K562 (cell line): Measurements from ENCODE around the gene SHROOM3. TPM values are rescaled to one million over a fixed set of nuclear protein-coding genes. Genes with fewer than 3 reads are reported as not detected.

ENCODE experiments used
- ATAC-seq: fragments of 200-7000 bp; cut with Tn5 transposase; 3 replicates; pipeline ENCODE4 v1.9.1; 2020; ENCODE audit warnings: moderate library complexity
- BruUV-seq: library from RNA; stranded (reverse); fragments of 400-500 nt; replicated peaks from 2 replicates; lab custom pipeline; 2021; lab: Mats Ljungman, UMichigan
- CTCF ChIA-PET: fragments of 300-600 bp; formaldehyde crosslinking; extraction: SDS; loops from one replicate; lab custom pipeline; 2021; ENCODE audit warnings: low intra/inter-chr PET ratio; lab: Yijun Ruan, JAX
- POLR2A ChIA-PET: fragments of 300-600, 350-650 bp; sonication (Branson Sonifier 250); formaldehyde crosslinking; extraction: SDS; loops from one replicate; lab custom pipeline; 2021; ENCODE audit warnings: antibody characterized with exemption, inconsistent platforms; lab: Yijun Ruan, JAX
- DNase-seq, 4 experiments: peaks; one replicate each; pipeline versions ENCODE4 v3.0.0 to v3.0.0-alpha.2; 2011 to 2018; ENCODE audit warnings: low spot score in 3 of 4, mixed read lengths in 3 of 4; ENCODE audit errors: extremely low read depth in 1 of 4
- FAIRE-seq: peaks from 2 replicates; lab custom pipeline; 2011; peaks lifted over from hg19 to GRCh38; lab: Jason Lieb, UNC
- H2AFZ ChIP-seq: 2 replicates; pipeline ENCODE4 v1.6.0; 2011; ENCODE audit warnings: low read depth, low read length, control low read depth, inconsistent platforms
- H3K27ac ChIP-seq: fragments of 200-600 bp; 3 replicates; pipeline ENCODE4 v1.8.0; 2011; ENCODE audit warnings: low read depth, mild to moderate bottlenecking, control low read depth, inconsistent platforms, low read length, moderate library complexity, mixed read lengths; ENCODE audit errors: extremely low read depth
- H3K27me3 ChIP-seq, 2 experiments: fragments of 300-600 bp in 1 of 2; 2 replicates in 1 of 2; 3 replicates in 1 of 2; pipeline versions ENCODE4 v1.6.0 to v1.8.0; 2011; ENCODE audit warnings: inconsistent platforms in 2 of 2, low read length in 2 of 2, mild to moderate bottlenecking in 1 of 2, mixed read lengths in 1 of 2, moderate library complexity in 1 of 2; ENCODE audit not compliant: control insufficient read depth in 2 of 2, insufficient read depth in 2 of 2
- H3K36me3 ChIP-seq: fragments of 300-600 bp; 3 replicates; pipeline ENCODE4 v1.8.0; 2011; ENCODE audit warnings: mild to moderate bottlenecking, low read length, inconsistent platforms; ENCODE audit not compliant: control insufficient read depth, insufficient read depth
- H3K4me1 ChIP-seq, 2 experiments: fragments of 200-600 bp in 1 of 2; replicated peaks in 1 of 2; 2 replicates in 1 of 2; 3 replicates in 1 of 2; pipeline versions ENCODE4 v1.5.1 to v1.8.0; 2011; ENCODE audit warnings: inconsistent platforms in 2 of 2, low read length in 2 of 2, mild to moderate bottlenecking in 1 of 2, mixed read lengths in 1 of 2, moderate library complexity in 1 of 2; ENCODE audit not compliant: control insufficient read depth in 2 of 2, insufficient read depth in 2 of 2
- H3K4me2 ChIP-seq: 2 replicates; pipeline ENCODE4 v1.6.1; 2011; ENCODE audit warnings: low read length, control low read depth, inconsistent platforms, mixed read lengths; ENCODE audit not compliant: insufficient read depth
- H3K4me3 ChIP-seq: fragments of 200-600 bp; sonication (generic), shearing (Covaris generic); 2 replicates; pipeline ENCODE4 v1.5.1; 2016; ENCODE audit warnings: control low read depth, inconsistent platforms
- H3K79me2 ChIP-seq: fragments of 200-600 bp; 3 replicates; pipeline ENCODE4 v1.8.0; 2011; ENCODE audit warnings: low read length, inconsistent platforms; ENCODE audit not compliant: control insufficient read depth, insufficient read depth
- H3K9ac ChIP-seq, 2 experiments: 2 replicates each; pipeline versions ENCODE4 v1.6.0 to v1.6.1; 2011; ENCODE audit warnings: low read depth in 2 of 2, low read length in 2 of 2, control low read depth in 1 of 2, inconsistent platforms in 1 of 2, mild to moderate bottlenecking in 1 of 2, mixed read lengths in 1 of 2; ENCODE audit not compliant: insufficient read depth in 1 of 2
- H3K9me1 ChIP-seq: one replicate; pipeline ENCODE4 v1.6.0; 2011; ENCODE audit warnings: inconsistent platforms, mild to moderate bottlenecking, low read length, moderate library complexity; ENCODE audit not compliant: control insufficient read depth, insufficient read depth
- H3K9me3 ChIP-seq: replicated peaks from 2 replicates; pipeline ENCODE4 v1.5.1; 2011; ENCODE audit warnings: low read depth, low read length, inconsistent platforms; ENCODE audit not compliant: control insufficient read depth, insufficient read depth
- H4K20me1 ChIP-seq: replicated peaks from 2 replicates; pipeline ENCODE4 v1.6.1; 2011; ENCODE audit warnings: low read length, inconsistent platforms, mixed read lengths; ENCODE audit not compliant: control insufficient read depth, insufficient read depth
- CEBPB ChIP-seq: fragments of 450-650 bp; IDR thresholded peaks from 2 replicates; pipeline ENCODE4 v1.6.1; 2016; ENCODE audit warnings: missing genetic modification characterization, missing compliant biosample characterization
- CHD2 ChIP-seq: IDR thresholded peaks from 2 replicates; pipeline ENCODE4 v1.6.1; 2011; ENCODE audit warnings: low read depth, low read length
- EWSR1 ChIP-seq: fragments of 450-650 bp; IDR thresholded peaks from 2 replicates; pipeline ENCODE4 v1.6.1; 2018; ENCODE audit warnings: borderline replicate concordance, mild to moderate bottlenecking, low read depth, moderate library complexity; ENCODE audit not compliant: partially characterized antibody
- FOXJ3 ChIP-seq: sonication (generic); formaldehyde crosslinking; IDR thresholded peaks from 2 replicates; pipeline ENCODE4 v1.4.0; 2020; ENCODE audit warnings: mild to moderate bottlenecking, missing genetic modification reagents
- KDM4B ChIP-seq, 2 experiments: fragments of 450-650 bp in 1 of 2; sonication (generic) in 1 of 2; IDR thresholded peaks; 2 replicates each; pipeline ENCODE4 v1.6.1; 2016 to 2017; ENCODE audit warnings: borderline replicate concordance in 2 of 2, antibody characterized with exemption in 1 of 2, low read depth in 1 of 2, mild to moderate bottlenecking in 1 of 2
- MCM2 ChIP-seq: fragments of 450-650 bp; IDR thresholded peaks from 2 replicates; pipeline ENCODE4 v1.6.1; 2017; ENCODE audit warnings: low read depth, mild to moderate bottlenecking
- PHB ChIP-seq: fragments of 250-450 bp; sonication (Bioruptor Pico); IDR thresholded peaks from 2 replicates; pipeline ENCODE4 v1.5.0; 2021
- PPARD ChIP-seq: fragments of 250-450 bp; sonication (Bioruptor Pico); IDR thresholded peaks from 2 replicates; pipeline ENCODE4 v1.8.0; 2022; ENCODE audit warnings: inconsistent platforms, mild to moderate bottlenecking, moderate library complexity
- SMC3 ChIP-seq: conservative IDR thresholded peaks from 2 replicates; pipeline ENCODE4 v1.6.1; 2011; ENCODE audit warnings: low read depth, low read length, improper control_type of control experiment; ENCODE audit not compliant: insufficient read depth
- STAG1 ChIP-seq: sonication (generic); formaldehyde crosslinking; IDR thresholded peaks from 2 replicates; pipeline ENCODE4 v1.5.0; 2020; ENCODE audit warnings: missing genetic modification reagents, borderline replicate concordance
- TCF7L2 ChIP-seq: fragments of 150-350 bp; IDR thresholded peaks from 2 replicates; pipeline ENCODE4 v1.6.1; 2016; ENCODE audit warnings: low read depth, mild to moderate bottlenecking, low read length, moderate library complexity
- TRIM24 ChIP-seq, 2 experiments: fragments of 450-650 bp; IDR thresholded peaks; 2 replicates each; pipeline ENCODE4 v1.6.1; 2016
- ZNF217 ChIP-seq: sonication (generic); formaldehyde crosslinking; IDR thresholded peaks from 2 replicates; pipeline ENCODE4 v1.8.0; 2022; ENCODE audit warnings: mild to moderate bottlenecking, missing genetic modification reagents
- ZNF408 ChIP-seq: fragments of 250-450 bp; sonication (Bioruptor Pico); IDR thresholded peaks from 2 replicates; pipeline ENCODE4 v1.4.0; 2020; ENCODE audit warnings: low read depth, mild to moderate bottlenecking, moderate library complexity
- WGBS: fragments of 100-300 bp; shearing (Covaris generic); methylation state at CpG from one replicate; pipeline ENCODE4 v1.1.6; 2016; ENCODE audit warnings: low coverage, mixed read lengths; ENCODE audit not compliant: insufficient coverage; ENCODE audit errors: missing lambda C conversion rate; 5-methylcytosine and 5-hydroxymethylcytosine counted together
- in situ Hi-C: fragments of 300-500 bp; cut with MboI; formaldehyde crosslinking; loops from 4 replicates; pipeline ENCODE4 v1.15.0; 2018; ENCODE audit warnings: inconsistent platforms, mixed read lengths
- intact Hi-C: fragments of 100-400 bp; cut with micrococcal nuclease; formaldehyde crosslinking; loops from 2 replicates; pipeline ENCODE4 v1.14.2; 2022
- polyA plus RNA-seq, 8 experiments: library from polyadenylated mRNA; depleted of rRNA in 4 of 8; stranded (reverse) in 5 of 8; unstranded in 3 of 8; fragments of >200 nt; fragmentation: Nextera tagmentation in 2 of 8; fragmentation: Illumina TruSeq in 1 of 8; extraction: Ambion mirVana in 2 of 8; extraction: Trizol in 1 of 8; gene quantifications; 2 replicates each; pipeline versions ENCODE4 v1.2.1 to v1.2.3, GENCODE V29; 2011 to 2014; ENCODE audit warnings: inconsistent platforms in 1 of 8, missing spikeins in 1 of 8
- total RNA-seq, 7 experiments: library from RNA; depleted of rRNA in 6 of 7; stranded (reverse); fragments of >200 nt in 6 of 7; fragmentation: Illumina TruSeq in 2 of 7; extraction: Trizol in 2 of 7; gene quantifications; 2 replicates each; pipeline versions ENCODE4 v1.2.1 to v1.2.3, GENCODE V29; 2011 to 2021; ENCODE audit warnings: low replicate concordance in 1 of 7
- TF ChIP-seq, protein P1 (sequence below): fragments of 150-350 bp; conservative IDR thresholded peaks from 2 replicates; pipeline ENCODE4 v1.6.1; 2014; ENCODE audit warnings: low read length
- TF ChIP-seq, protein P2 (sequence below): sonication (generic); formaldehyde crosslinking; IDR thresholded peaks from 2 replicates; pipeline ENCODE4 v1.8.1; 2023; ENCODE audit warnings: mild to moderate bottlenecking, missing genetic modification reagents

SHROOM3 gene
- total and polyA plus RNA-seq, 9 of the 15 experiments (the other 6 are each of a cell fraction or from before 2014, with no cell fraction given): 0.01 to 0.07 TPM; not detected in 7

DNA sequence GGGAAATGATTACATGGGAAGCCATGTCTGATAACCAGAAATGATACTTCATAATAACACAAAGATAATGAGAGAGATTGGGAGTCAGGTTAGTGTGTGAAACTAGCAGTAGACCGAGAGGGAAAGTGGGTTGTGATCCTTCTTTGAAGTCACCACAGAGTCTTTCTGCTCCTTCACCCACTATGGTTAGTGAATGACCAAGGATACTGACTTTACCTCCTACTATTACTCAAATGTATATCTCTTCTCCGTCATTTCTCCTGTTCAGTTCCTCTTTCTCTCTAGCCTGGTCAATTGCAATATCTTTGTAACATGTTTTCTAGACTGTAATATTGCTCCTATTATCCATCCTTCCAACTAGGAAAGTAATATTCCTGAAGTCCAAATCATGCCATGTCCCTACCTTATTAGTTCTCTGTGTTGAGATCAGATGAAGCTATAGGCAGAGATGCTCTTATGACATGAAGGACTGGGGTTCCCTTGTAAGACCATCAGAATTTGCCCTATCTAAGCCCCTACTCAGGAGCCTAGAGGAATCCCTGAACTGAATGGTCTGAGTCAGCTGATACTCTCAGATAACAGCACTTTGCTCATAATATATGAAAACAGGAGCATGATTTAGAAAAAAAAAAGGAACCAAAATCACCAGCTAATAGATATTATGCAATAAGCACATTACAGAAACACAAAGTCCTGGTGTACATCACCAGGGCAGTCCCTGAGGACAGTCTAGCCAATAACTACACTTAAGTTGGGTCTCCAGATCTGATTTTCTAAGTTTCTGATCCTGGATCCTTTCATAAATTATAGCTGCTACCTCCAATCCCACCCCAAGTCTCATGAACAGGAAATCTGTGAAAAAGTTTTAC is 81.2 kb downstream of the SHROOM3 start:
- WGBS: 0% methylated on average over 2 of the region's 2 CpGs
- H3K9ac ChIP-seq: no peak overlapping the region
- H3K4me3 ChIP-seq: no peak overlapping the region
- H3K79me2 ChIP-seq: no peaks in the 10 kb centered on the region
- intact Hi-C loops: loop anchor here (10.0 kb wide), 1 partner anchor 529 kb away; no protein-coding TSS in a partner anchor
- H3K4me2 ChIP-seq: no peak overlapping the region
- H3K27ac ChIP-seq: no peak overlapping the region
- no peak for FAIRE-seq
- H3K27me3 ChIP-seq: 0 out of 5 replicates have a peak, but pooled peaks cover 0 to 4% of the 10 kb centered on the region in 2 experiments
- H2AFZ ChIP-seq: no peak overlapping the region
- no peak for DNase-seq
- H3K9me1 ChIP-seq: no peaks in the 10 kb centered on the region
- no peaks in the 10 kb centered on the region for H3K4me1 ChIP-seq
- H3K9me3 ChIP-seq: no peaks in the 10 kb centered on the region
- no peak for ATAC-seq
- TF ChIP-seq TRIM24 (IDR thresholded peaks at IDR 0.05) (no peak), ZNF408 (no peak), TCF7L2 (no peak), ZNF217 (CRISPR knock-in tag) (no peak), EWSR1 (no peak), PHB (CRISPR knock-in tag) (no peak), CHD2 (no peak), STAG1 (CRISPR knock-in tag) (no peak), MCM2 (no peak), SMC3 (no peak), FOXJ3 (no peak), CEBPB (tag) (no peak), PPARD (CRISPR knock-in tag) (no peak), KDM4B (IDR thresholded peaks at IDR 0.05; ENCODE audit: borderline replicate concordance in 2 of 2, low read depth in 1 of 2) (no peak)
- TF ChIP-seq, protein P1, sequence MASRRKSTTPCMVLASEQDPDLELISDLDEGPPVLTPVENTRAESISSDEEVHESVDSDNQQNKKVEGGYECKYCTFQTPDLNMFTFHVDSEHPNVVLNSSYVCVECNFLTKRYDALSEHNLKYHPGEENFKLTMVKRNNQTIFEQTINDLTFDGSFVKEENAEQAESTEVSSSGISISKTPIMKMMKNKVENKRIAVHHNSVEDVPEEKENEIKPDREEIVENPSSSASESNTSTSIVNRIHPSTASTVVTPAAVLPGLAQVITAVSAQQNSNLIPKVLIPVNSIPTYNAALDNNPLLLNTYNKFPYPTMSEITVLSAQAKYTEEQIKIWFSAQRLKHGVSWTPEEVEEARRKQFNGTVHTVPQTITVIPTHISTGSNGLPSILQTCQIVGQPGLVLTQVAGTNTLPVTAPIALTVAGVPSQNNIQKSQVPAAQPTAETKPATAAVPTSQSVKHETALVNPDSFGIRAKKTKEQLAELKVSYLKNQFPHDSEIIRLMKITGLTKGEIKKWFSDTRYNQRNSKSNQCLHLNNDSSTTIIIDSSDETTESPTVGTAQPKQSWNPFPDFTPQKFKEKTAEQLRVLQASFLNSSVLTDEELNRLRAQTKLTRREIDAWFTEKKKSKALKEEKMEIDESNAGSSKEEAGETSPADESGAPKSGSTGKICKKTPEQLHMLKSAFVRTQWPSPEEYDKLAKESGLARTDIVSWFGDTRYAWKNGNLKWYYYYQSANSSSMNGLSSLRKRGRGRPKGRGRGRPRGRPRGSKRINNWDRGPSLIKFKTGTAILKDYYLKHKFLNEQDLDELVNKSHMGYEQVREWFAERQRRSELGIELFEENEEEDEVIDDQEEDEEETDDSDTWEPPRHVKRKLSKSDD: no peak
- TF ChIP-seq, protein P2, sequence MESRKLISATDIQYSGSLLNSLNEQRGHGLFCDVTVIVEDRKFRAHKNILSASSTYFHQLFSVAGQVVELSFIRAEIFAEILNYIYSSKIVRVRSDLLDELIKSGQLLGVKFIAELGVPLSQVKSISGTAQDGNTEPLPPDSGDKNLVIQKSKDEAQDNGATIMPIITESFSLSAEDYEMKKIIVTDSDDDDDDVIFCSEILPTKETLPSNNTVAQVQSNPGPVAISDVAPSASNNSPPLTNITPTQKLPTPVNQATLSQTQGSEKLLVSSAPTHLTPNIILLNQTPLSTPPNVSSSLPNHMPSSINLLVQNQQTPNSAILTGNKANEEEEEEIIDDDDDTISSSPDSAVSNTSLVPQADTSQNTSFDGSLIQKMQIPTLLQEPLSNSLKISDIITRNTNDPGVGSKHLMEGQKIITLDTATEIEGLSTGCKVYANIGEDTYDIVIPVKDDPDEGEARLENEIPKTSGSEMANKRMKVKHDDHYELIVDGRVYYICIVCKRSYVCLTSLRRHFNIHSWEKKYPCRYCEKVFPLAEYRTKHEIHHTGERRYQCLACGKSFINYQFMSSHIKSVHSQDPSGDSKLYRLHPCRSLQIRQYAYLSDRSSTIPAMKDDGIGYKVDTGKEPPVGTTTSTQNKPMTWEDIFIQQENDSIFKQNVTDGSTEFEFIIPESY (CRISPR knock-in tag): no peak
- TF ChIP-seq, all 486 proteins: peak for 0
- ChIA-PET POLR2A (no interaction called here), CTCF (no interaction called here)
- Histone ChIP-seq H3K36me3 (no peaks in the 10 kb centered on the region), H4K20me1 (no peaks in the 10 kb centered on the region)
- no TSS peak for BruUV-seq
- in situ Hi-C loops: loop anchor here (10.0 kb wide), 1 partner anchor 529 kb away; no protein-coding TSS in a partner anchor
